ENCODE results near the gene EZR. TPM values are rescaled to one million over a fixed set of nuclear protein-coding genes. Genes with fewer than 3 reads are reported as not detected.

The EZR gene
- total RNA-seq, 1 experiment from 2014 or later, result 375 TPM

DNA sequence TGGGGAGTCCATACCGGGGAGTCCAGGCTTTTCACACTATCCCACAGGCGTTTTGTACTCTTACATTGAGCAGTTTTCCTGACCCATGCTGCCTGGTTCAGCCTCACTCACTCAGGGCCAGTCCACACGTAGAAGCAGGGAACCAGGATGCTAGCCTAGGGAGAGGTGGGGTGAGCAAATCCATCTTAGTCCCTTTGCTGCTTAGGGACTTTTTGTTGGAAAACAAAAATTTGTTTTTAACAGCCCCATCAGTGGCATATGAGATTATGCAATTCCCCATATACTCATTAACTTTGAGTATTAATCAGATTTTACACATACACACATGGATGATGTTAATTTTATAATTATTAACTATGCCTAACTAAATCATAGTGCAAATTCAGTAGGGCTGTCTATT lies 84.2 kb downstream of the EZR start:
- no peak overlapping the region for H3K27ac Mint-ChIP-seq
- no CpG with 5 or more reads among the region's 3 CpGs for WGBS (ENCODE audit: extremely low coverage, insufficient read length, low lambda C conversion rate)
- TF ChIP-seq, protein P1, sequence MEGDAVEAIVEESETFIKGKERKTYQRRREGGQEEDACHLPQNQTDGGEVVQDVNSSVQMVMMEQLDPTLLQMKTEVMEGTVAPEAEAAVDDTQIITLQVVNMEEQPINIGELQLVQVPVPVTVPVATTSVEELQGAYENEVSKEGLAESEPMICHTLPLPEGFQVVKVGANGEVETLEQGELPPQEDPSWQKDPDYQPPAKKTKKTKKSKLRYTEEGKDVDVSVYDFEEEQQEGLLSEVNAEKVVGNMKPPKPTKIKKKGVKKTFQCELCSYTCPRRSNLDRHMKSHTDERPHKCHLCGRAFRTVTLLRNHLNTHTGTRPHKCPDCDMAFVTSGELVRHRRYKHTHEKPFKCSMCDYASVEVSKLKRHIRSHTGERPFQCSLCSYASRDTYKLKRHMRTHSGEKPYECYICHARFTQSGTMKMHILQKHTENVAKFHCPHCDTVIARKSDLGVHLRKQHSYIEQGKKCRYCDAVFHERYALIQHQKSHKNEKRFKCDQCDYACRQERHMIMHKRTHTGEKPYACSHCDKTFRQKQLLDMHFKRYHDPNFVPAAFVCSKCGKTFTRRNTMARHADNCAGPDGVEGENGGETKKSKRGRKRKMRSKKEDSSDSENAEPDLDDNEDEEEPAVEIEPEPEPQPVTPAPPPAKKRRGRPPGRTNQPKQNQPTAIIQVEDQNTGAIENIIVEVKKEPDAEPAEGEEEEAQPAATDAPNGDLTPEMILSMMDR (conservative IDR thresholded peaks at IDR 0.05), result no peak

More for the DNA sequence above, 84.2 kb downstream of the EZR start:
- Histone ChIP-seq H2BK12ac (ENCODE audit: insufficient read length, low read depth, low read length) (no peak overlapping the region), H3K9me3 (ENCODE audit: control insufficient read depth, low read depth, low read length) (no peaks in the 10 kb centered on the region), H3K23me2 (ENCODE audit: insufficient read length, low read depth, low read length, poor library complexity, severe bottlenecking) (no peaks in the 10 kb centered on the region), H3K27ac (ENCODE audit: insufficient read length, low read depth, low read length) (no peak overlapping the region), H4K91ac (ENCODE audit: insufficient read length, low read depth, low read length) (no peak overlapping the region), H4K5ac (ENCODE audit: insufficient read length, low read depth, low read length) (no peak overlapping the region), H3T11ph (ENCODE audit: low read length) (no peak overlapping the region), H2BK20ac (ENCODE audit: low read depth, low read length, poor library complexity, severe bottlenecking) (no peak overlapping the region), H3K14ac (ENCODE audit: insufficient read depth, low read length) (no peak overlapping the region), H3K4ac (ENCODE audit: low read depth, low read length) (no peak overlapping the region), H2BK5ac (ENCODE audit: insufficient read length, low read length) (no peak overlapping the region), H3K23ac (ENCODE audit: insufficient read length, low read depth, low read length) (no peak overlapping the region), H3K4me2 (ENCODE audit: insufficient read depth, insufficient read length, low read length) (no peak overlapping the region), H3K56ac (ENCODE audit: insufficient read length, low read depth, low read length) (no peak overlapping the region), H3K18ac (ENCODE audit: insufficient read length, low read depth, low read length) (no peak overlapping the region), H4K20me1 (ENCODE audit: control insufficient read depth, insufficient read depth, insufficient read length) (no peaks in the 10 kb centered on the region), H3K9ac (ENCODE audit: extremely low read depth, insufficient read length, low read length) (no peak overlapping the region), H3K4me1 (ENCODE audit: insufficient read depth, low read length) (no peaks in the 10 kb centered on the region), H3K79me1 (ENCODE audit: insufficient read depth, low read depth, low read length, poor library complexity, severe bottlenecking) (no peaks in the 10 kb centered on the region), H4K8ac (replicated peaks; ENCODE audit: insufficient read length, low read depth, low read length) (no peak overlapping the region), H2AK5ac (ENCODE audit: insufficient read length, low read length) (no peak overlapping the region), H3K27me3 (ENCODE audit: insufficient read depth, low read length) (no peaks in the 10 kb centered on the region), H2BK120ac (ENCODE audit: low read depth, low read length, poor library complexity, severe bottlenecking) (no peak overlapping the region), H3K79me2 (ENCODE audit: insufficient read depth, low read length) (no peaks in the 10 kb centered on the region), H2AFZ (ENCODE audit: low read length) (no peak overlapping the region), H2BK15ac (ENCODE audit: low read depth, low read length) (no peak overlapping the region)
- H3K36me3 Mint-ChIP-seq (ENCODE audit: insufficient read depth in 1 of 3, low read depth in 3 of 3), result peaks cover 5 to 19% (median 5%) of the 10 kb centered on the region in 3 experiments; a peak in 6 of 7 replicates
- DNase-seq, result no peak
- no peak overlapping the region for H3K4me3 Mint-ChIP-seq
- peaks cover 13 to 15% of the 10 kb centered on the region in 2 experiments; a peak in 4 of 5 replicates for H3K9me3 Mint-ChIP-seq
- 0 out of 4 replicates have a peak, but pooled peaks cover 2% of the 10 kb centered on the region in 2 experiments for H3K4me1 Mint-ChIP-seq
- H3K27me3 Mint-ChIP-seq (ENCODE audit: low read depth), result peaks cover 5% of the 10 kb centered on the region
